Trophoblast cell (in vitro differentiated cells and primary cell): ENCODE data around the gene ICAM5.

ENCODE experiments used
- DNase-seq, 2 donors: peaks; one replicate each; pipeline ENCODE4 v3.0.0-alpha.2; 2016
- H2AFZ ChIP-seq: 2 replicates; pipeline ENCODE4 v1.6.1; 2013; ENCODE audit warnings: low read length, moderate library complexity, mild to moderate bottlenecking; ENCODE audit not compliant: insufficient read depth, poor library complexity
- H2AK5ac ChIP-seq: 2 replicates; pipeline ENCODE4 v1.6.1; 2013; ENCODE audit warnings: mild to moderate bottlenecking, low read length
- H2BK120ac ChIP-seq: 2 replicates; pipeline ENCODE4 v1.6.1; 2013; ENCODE audit warnings: low read length, mild to moderate bottlenecking, moderate library complexity; ENCODE audit not compliant: insufficient read depth, poor library complexity
- H2BK12ac ChIP-seq: 2 replicates; pipeline ENCODE4 v1.6.1; 2013; ENCODE audit warnings: mild to moderate bottlenecking, low read length, moderate library complexity
- H2BK5ac ChIP-seq: 2 replicates; pipeline ENCODE4 v1.6.1; 2013; ENCODE audit warnings: low read length, low read depth, moderate library complexity, mild to moderate bottlenecking; ENCODE audit not compliant: poor library complexity
- H3K14ac ChIP-seq: 2 replicates; pipeline ENCODE4 v1.6.1; 2013; ENCODE audit warnings: mild to moderate bottlenecking, low read length
- H3K18ac ChIP-seq: 2 replicates; pipeline ENCODE4 v1.6.1; 2013; ENCODE audit warnings: mild to moderate bottlenecking, low read length
- H3K23ac ChIP-seq: 2 replicates; pipeline ENCODE4 v1.6.1; 2013; ENCODE audit warnings: low read length
- H3K27ac ChIP-seq: 2 replicates; pipeline ENCODE4 v1.5.1; 2013; ENCODE audit warnings: low read depth, mild to moderate bottlenecking, inconsistent platforms, low read length, moderate library complexity
- H3K27me3 ChIP-seq: 2 replicates; pipeline ENCODE4 v1.6.1; 2013; ENCODE audit warnings: inconsistent platforms, mild to moderate bottlenecking, low read length, moderate library complexity; ENCODE audit not compliant: insufficient read depth
- H3K36me3 ChIP-seq, 2 experiments: 1 replicate in 1 of 2; 2 replicates in 1 of 2; pipeline ENCODE4 v1.6.1; 2013; ENCODE audit warnings: low read length in 2 of 2, mild to moderate bottlenecking in 2 of 2, moderate library complexity in 1 of 2; ENCODE audit not compliant: insufficient read depth in 2 of 2, control insufficient read depth in 1 of 2
- H3K4ac ChIP-seq: 2 replicates; pipeline ENCODE4 v1.6.1; 2013; ENCODE audit warnings: low read depth, mild to moderate bottlenecking, low read length, moderate library complexity
- H3K4me1 ChIP-seq, 2 experiments: 1 replicate in 1 of 2; 2 replicates in 1 of 2; pipeline ENCODE4 v1.6.1; 2013; ENCODE audit warnings: low read length in 2 of 2, mild to moderate bottlenecking in 2 of 2, moderate library complexity in 1 of 2; ENCODE audit not compliant: insufficient read depth in 2 of 2, control insufficient read depth in 1 of 2
- H3K4me2 ChIP-seq: 2 replicates; pipeline ENCODE4 v1.6.1; 2013; ENCODE audit warnings: inconsistent platforms, mild to moderate bottlenecking, low read length, moderate library complexity
- H3K4me3 ChIP-seq: 2 replicates; pipeline ENCODE4 v1.5.1; 2013; ENCODE audit warnings: mild to moderate bottlenecking, low read depth, low read length, inconsistent platforms
- H3K79me1 ChIP-seq: one replicate; pipeline ENCODE4 v1.6.1; 2013; ENCODE audit warnings: low read length
- H3K79me2 ChIP-seq: 2 replicates; pipeline ENCODE4 v1.6.1; 2013; ENCODE audit warnings: low read length, mild to moderate bottlenecking; ENCODE audit not compliant: control insufficient read depth, insufficient read depth, poor library complexity
- H3K9ac ChIP-seq: 2 replicates; pipeline ENCODE4 v1.6.1; 2013; ENCODE audit warnings: mild to moderate bottlenecking, low read length
- H3K9me3 ChIP-seq: 2 replicates; pipeline ENCODE4 v1.6.1; 2013; ENCODE audit warnings: low read depth, mild to moderate bottlenecking, control low read depth, inconsistent platforms, low read length; ENCODE audit not compliant: insufficient read depth
- H4K12ac ChIP-seq: 2 replicates; pipeline ENCODE4 v1.6.1; 2013; ENCODE audit warnings: low read depth, mild to moderate bottlenecking, low read length, moderate library complexity
- H4K8ac ChIP-seq: 2 replicates; pipeline ENCODE4 v1.6.1; 2013; ENCODE audit warnings: low read depth, mild to moderate bottlenecking, low read length, moderate library complexity
- H4K91ac ChIP-seq: one replicate; pipeline ENCODE4 v1.6.1; 2013; ENCODE audit warnings: low read depth, mild to moderate bottlenecking, low read length, moderate library complexity
- WGBS: extraction: QIAGEN DNeasy Blood & Tissue Kit; methylation state at CpG from one replicate; pipeline ENCODE4 v1.1.7; 2013; ENCODE audit warnings: missing lambda C conversion rate; ENCODE audit not compliant: insufficient read length, insufficient coverage; ENCODE audit errors: extremely low coverage; 5-methylcytosine and 5-hydroxymethylcytosine counted together

Gene ICAM5

DNA sequence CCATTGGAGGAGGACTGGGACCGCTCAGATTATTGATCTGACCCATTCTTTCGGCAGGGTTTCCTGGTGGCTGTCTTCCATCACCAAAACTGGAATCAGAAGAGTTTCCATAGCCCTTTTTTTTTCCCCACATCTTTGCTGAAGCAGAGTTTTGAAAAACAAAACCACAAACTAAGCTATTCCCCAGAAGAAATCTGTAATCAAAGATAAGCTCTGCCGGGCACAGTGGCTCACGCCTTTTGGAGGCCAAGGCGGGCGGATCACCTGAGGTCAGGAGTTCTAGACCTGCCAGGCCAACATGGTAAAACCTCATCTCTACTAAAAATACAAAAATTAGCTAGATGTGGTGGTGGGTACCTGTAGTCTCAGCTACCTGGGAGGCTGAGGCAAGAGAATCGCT, 23.0 kb upstream of the ICAM5 start:
- H3K4me3 ChIP-seq = no peak overlapping the region
- H3K9me3 ChIP-seq = no peaks in the 10 kb centered on the region
- no peak overlapping the region for H3K4ac ChIP-seq
- DNase-seq = no peak
- no peak overlapping the region for H4K12ac ChIP-seq
- no peak overlapping the region for H2BK5ac ChIP-seq
- no peak overlapping the region for H3K23ac ChIP-seq
- H2BK12ac ChIP-seq = no peak overlapping the region
- no peak overlapping the region for H3K14ac ChIP-seq
- H2BK120ac ChIP-seq = no peak overlapping the region
- no peaks in the 10 kb centered on the region for H3K36me3 ChIP-seq
- no peak overlapping the region for H3K27ac ChIP-seq
- peaks cover 2% of the 10 kb centered on the region for H3K79me1 ChIP-seq
- no peak overlapping the region for H4K91ac ChIP-seq
- no peaks in the 10 kb centered on the region for H3K27me3 ChIP-seq
- H2AK5ac ChIP-seq = no peak overlapping the region
- peaks cover 13 to 14% of the 10 kb centered on the region in 2 experiments for H3K4me1 ChIP-seq
- WGBS = no CpG with 5 or more reads among the region's 7 CpGs
- H4K8ac ChIP-seq = no peak overlapping the region
- no peak overlapping the region for H3K4me2 ChIP-seq
- H3K79me2 ChIP-seq = no peaks in the 10 kb centered on the region
- H3K18ac ChIP-seq = no peak overlapping the region
- H3K9ac ChIP-seq = no peak overlapping the region
- H2AFZ ChIP-seq = no peak overlapping the region

GRCh38 chr19:10268071-10268470, 21.7 kb upstream of the ICAM5 start:
- H2BK120ac ChIP-seq = no peak overlapping the region
- H3K36me3 ChIP-seq = no peaks in the 10 kb centered on the region
- H3K79me2 ChIP-seq = no peaks in the 10 kb centered on the region
- H3K4me2 ChIP-seq = no peak overlapping the region
- H2AK5ac ChIP-seq = no peak overlapping the region
- no CpG with 5 or more reads among the region's 6 CpGs for WGBS
- no peak overlapping the region for H2AFZ ChIP-seq
- no peak overlapping the region for H2BK5ac ChIP-seq
- H2BK12ac ChIP-seq = no peak overlapping the region
- H4K12ac ChIP-seq = no peak overlapping the region
- no peak overlapping the region for H4K91ac ChIP-seq
- H3K27ac ChIP-seq = no peak overlapping the region
- peak overlapping the region; percentile 21 for H4K8ac ChIP-seq
- H3K9ac ChIP-seq = no peak overlapping the region
- DNase-seq = no peak
- no peak overlapping the region for H3K4ac ChIP-seq
- no peak overlapping the region for H3K4me3 ChIP-seq
- H3K4me1 ChIP-seq = peaks cover 13 to 14% of the 10 kb centered on the region in 2 experiments
- no peak overlapping the region for H3K23ac ChIP-seq
- H3K79me1 ChIP-seq = peaks cover 2% of the 10 kb centered on the region
- H3K9me3 ChIP-seq = no peaks in the 10 kb centered on the region
- no peak overlapping the region for H3K18ac ChIP-seq
- no peak overlapping the region for H3K14ac ChIP-seq
- H3K27me3 ChIP-seq = no peaks in the 10 kb centered on the region

GRCh38 chr19:10269333-10270179, 20.2 kb upstream of the ICAM5 start:
- H3K9ac ChIP-seq = no peak overlapping the region
- H3K4me1 ChIP-seq = peaks cover 13 to 14% of the 10 kb centered on the region in 2 experiments
- H2BK5ac ChIP-seq = no peak overlapping the region
- no peaks in the 10 kb centered on the region for H3K27me3 ChIP-seq
- no peak overlapping the region for H2BK12ac ChIP-seq
- peak overlapping the region; percentile 59 for H3K4me2 ChIP-seq
- H3K9me3 ChIP-seq = no peaks in the 10 kb centered on the region
- no peak overlapping the region for H3K4me3 ChIP-seq
- H4K91ac ChIP-seq = peak overlapping the region; percentile 57
- H3K27ac ChIP-seq = no peak overlapping the region
- H3K36me3 ChIP-seq = no peaks in the 10 kb centered on the region
- no peak overlapping the region for H3K23ac ChIP-seq
- WGBS = no CpG with 5 or more reads among the region's 59 CpGs
- peak; percentile 79 to 86 for DNase-seq
- H2BK120ac ChIP-seq = peak overlapping the region; percentile 18
- no peak overlapping the region for H3K18ac ChIP-seq
- H3K14ac ChIP-seq = peak overlapping the region; percentile 37
- peak overlapping the region; percentile 20 for H2AK5ac ChIP-seq
- H2AFZ ChIP-seq = peak overlapping the region; percentile 79
- peak overlapping the region; percentile 25 for H3K4ac ChIP-seq
- H4K8ac ChIP-seq = peak overlapping the region; percentile 84
- H3K79me1 ChIP-seq = peaks cover 2% of the 10 kb centered on the region
- peak overlapping the region; percentile 72 for H4K12ac ChIP-seq
- H3K79me2 ChIP-seq = no peaks in the 10 kb centered on the region

GRCh38 chr19:10270180-10270615, 19.6 kb upstream of the ICAM5 start:
- H3K14ac ChIP-seq = peak overlapping the region; percentile 9
- H3K9ac ChIP-seq = no peak overlapping the region
- H3K18ac ChIP-seq = no peak overlapping the region
- no peaks in the 10 kb centered on the region for H3K79me2 ChIP-seq
- H2BK120ac ChIP-seq = peak overlapping the region; percentile 2
- no peaks in the 10 kb centered on the region for H3K36me3 ChIP-seq
- no peak overlapping the region for H2BK12ac ChIP-seq
- H3K23ac ChIP-seq = no peak overlapping the region
- H2AFZ ChIP-seq = peak overlapping the region; percentile 30
- no peaks in the 10 kb centered on the region for H3K27me3 ChIP-seq
- H4K12ac ChIP-seq = peak overlapping the region; percentile 72
- H3K9me3 ChIP-seq = no peaks in the 10 kb centered on the region
- H3K4me3 ChIP-seq = no peak overlapping the region
- no peak overlapping the region for H2BK5ac ChIP-seq
- no peak overlapping the region for H2AK5ac ChIP-seq
- DNase-seq = peak; percentile 37 to 60
- peaks cover 13 to 14% of the 10 kb centered on the region in 2 experiments for H3K4me1 ChIP-seq
- H3K27ac ChIP-seq = no peak overlapping the region
- no CpG with 5 or more reads among the region's 37 CpGs for WGBS
- H3K79me1 ChIP-seq = peaks cover 2% of the 10 kb centered on the region
- peak overlapping the region; percentile 84 for H4K8ac ChIP-seq
- H3K4me2 ChIP-seq = peak overlapping the region; percentile 59
- no peak overlapping the region for H3K4ac ChIP-seq
- no peak overlapping the region for H4K91ac ChIP-seq
